Measurements from ENCODE around the gene AATF. TPM values are rescaled to one million over a fixed set of nuclear protein-coding genes. Genes with fewer than 3 reads are reported as not detected.

AATF gene
- total RNA-seq, 2 donors from 2014 or later, result 28.8 to 41.3 TPM

DNA sequence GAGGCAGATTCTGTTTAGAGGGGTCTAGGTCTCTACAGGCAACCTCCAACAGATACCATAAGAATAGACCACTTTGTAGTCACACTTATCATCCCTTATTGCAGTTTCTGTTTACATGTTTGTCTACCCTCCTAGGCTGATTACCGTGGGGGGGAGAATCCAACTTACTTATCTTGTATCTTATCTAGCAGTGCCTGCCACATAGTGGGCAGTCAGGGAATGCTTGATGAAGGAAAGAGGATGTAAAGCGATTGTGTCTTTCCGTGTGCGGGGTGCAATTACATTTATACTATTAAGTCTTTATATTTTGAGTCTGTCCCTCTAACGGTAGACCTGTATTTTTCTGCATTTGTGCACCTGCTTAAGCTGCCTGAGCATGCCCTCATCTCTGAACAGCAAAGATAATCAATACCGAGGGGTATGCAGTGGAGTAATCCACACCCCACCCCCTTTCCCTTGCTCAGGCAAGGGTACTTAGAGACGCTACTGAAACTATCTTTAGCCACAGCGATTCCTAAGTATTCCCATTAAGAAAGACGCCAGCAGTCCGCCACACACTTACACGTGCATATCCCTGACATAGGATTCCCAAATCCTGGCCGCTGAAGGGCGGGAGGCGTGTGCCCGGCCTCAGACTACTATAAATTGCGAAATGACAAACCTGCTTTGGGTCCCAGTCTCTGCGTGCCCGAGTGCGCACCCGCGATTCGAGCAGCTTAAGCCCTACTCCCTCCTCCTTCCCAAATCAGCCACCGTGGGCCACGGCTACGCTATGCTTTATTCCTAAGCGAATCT lies 635 bp upstream of the AATF start:
- Histone ChIP-seq H3K9me3 (no peaks in the 10 kb centered on the region), H3K27me3 (replicated peaks; ENCODE audit: insufficient read depth) (peaks cover 19% of the 10 kb centered on the region), H3K4me1 (ENCODE audit: control insufficient read depth in 1 of 2, low read depth in 2 of 2) (peaks cover 10 to 28% of the 10 kb centered on the region in 2 donors), H3K4me3 (peak overlapping the region; percentile 92), H3K27ac (peak overlapping the region; percentile 81 to 89), H3K36me3 (peaks cover 6% of the 10 kb centered on the region)
- TF ChIP-seq, protein P1, sequence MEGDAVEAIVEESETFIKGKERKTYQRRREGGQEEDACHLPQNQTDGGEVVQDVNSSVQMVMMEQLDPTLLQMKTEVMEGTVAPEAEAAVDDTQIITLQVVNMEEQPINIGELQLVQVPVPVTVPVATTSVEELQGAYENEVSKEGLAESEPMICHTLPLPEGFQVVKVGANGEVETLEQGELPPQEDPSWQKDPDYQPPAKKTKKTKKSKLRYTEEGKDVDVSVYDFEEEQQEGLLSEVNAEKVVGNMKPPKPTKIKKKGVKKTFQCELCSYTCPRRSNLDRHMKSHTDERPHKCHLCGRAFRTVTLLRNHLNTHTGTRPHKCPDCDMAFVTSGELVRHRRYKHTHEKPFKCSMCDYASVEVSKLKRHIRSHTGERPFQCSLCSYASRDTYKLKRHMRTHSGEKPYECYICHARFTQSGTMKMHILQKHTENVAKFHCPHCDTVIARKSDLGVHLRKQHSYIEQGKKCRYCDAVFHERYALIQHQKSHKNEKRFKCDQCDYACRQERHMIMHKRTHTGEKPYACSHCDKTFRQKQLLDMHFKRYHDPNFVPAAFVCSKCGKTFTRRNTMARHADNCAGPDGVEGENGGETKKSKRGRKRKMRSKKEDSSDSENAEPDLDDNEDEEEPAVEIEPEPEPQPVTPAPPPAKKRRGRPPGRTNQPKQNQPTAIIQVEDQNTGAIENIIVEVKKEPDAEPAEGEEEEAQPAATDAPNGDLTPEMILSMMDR (IDR thresholded peaks at IDR 0.05), result no peak
- DNase-seq (ENCODE audit: low spot score), result no peak
- ATAC-seq (ENCODE audit: insufficient number of reproducible peaks, low FRiP score, low read depth), result peak; percentile 54

DNA sequence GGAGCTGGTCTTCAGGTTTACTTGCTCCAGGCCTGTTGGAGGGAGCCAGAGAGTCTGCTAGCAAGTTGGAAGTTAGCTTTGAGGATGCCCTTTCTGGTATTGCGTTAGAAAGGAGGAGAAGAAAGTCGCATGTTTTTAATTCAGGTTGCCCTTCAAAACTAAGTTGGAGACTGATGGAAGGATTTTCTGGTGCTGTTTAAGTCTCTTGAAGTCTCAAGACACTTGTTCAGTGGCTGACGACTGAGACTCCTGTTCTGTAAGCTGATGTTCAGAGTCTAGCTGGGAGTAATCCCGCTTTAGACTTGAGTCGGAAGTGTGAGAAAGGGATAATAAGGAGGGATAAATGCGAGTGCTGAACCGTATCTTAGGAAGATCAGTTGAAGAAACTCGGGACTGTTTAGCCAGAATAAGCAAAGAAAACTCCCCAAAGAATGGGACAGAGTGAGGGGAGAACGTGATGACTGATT lies 740 bp downstream of the AATF start:
- ATAC-seq (ENCODE audit: insufficient number of reproducible peaks, low FRiP score, low read depth) (no peak), DNase-seq (ENCODE audit: low spot score) (no peak)
- no peaks in the 10 kb centered on the region for H3K9me3 ChIP-seq
- TF ChIP-seq, protein P1 (IDR thresholded peaks at IDR 0.05), result no peak
- H3K27me3 ChIP-seq (replicated peaks; ENCODE audit: insufficient read depth), result peaks cover 6% of the 10 kb centered on the region
- peak overlapping the region; percentile 92 for H3K4me3 ChIP-seq
- peaks cover 10 to 28% of the 10 kb centered on the region in 2 donors for H3K4me1 ChIP-seq (ENCODE audit: control insufficient read depth in 1 of 2, low read depth in 2 of 2)
- H3K36me3 ChIP-seq, result peaks cover 18% of the 10 kb centered on the region
- peak overlapping the region; percentile 81 to 89 for H3K27ac ChIP-seq

DNA sequence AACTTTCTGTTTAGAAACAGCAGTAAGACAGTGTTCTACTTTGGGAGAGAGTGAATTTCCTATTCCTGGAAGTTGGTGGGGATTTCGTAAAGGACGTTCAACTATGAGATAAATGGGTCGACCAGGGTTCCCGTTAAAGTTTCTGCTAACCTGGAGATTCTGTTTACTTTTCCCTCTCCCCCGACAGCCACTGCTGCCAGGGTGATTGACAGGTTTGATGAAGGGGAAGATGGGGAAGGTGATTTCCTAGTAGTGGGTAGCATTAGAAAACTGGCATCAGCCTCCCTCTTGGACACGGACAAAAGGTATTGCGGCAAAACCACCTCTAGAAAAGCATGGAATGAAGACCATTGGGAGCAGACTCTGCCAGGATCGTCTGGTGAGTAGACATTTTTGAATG lies 1.3 kb downstream of the AATF start:
- TF ChIP-seq, protein P1 (IDR thresholded peaks at IDR 0.05), result no peak
- H3K4me3 ChIP-seq, result peak overlapping the region; percentile 92
- no peak overlapping the region for H3K27ac ChIP-seq
- ATAC-seq (ENCODE audit: insufficient number of reproducible peaks, low FRiP score, low read depth) (no peak), DNase-seq (ENCODE audit: low spot score) (no peak)
- peaks cover 10 to 28% of the 10 kb centered on the region in 2 donors for H3K4me1 ChIP-seq (ENCODE audit: control insufficient read depth in 1 of 2, low read depth in 2 of 2)
- peaks cover 20% of the 10 kb centered on the region for H3K36me3 ChIP-seq
- peaks cover 1% of the 10 kb centered on the region for H3K27me3 ChIP-seq (replicated peaks; ENCODE audit: insufficient read depth)
- H3K9me3 ChIP-seq, result no peaks in the 10 kb centered on the region

DNA sequence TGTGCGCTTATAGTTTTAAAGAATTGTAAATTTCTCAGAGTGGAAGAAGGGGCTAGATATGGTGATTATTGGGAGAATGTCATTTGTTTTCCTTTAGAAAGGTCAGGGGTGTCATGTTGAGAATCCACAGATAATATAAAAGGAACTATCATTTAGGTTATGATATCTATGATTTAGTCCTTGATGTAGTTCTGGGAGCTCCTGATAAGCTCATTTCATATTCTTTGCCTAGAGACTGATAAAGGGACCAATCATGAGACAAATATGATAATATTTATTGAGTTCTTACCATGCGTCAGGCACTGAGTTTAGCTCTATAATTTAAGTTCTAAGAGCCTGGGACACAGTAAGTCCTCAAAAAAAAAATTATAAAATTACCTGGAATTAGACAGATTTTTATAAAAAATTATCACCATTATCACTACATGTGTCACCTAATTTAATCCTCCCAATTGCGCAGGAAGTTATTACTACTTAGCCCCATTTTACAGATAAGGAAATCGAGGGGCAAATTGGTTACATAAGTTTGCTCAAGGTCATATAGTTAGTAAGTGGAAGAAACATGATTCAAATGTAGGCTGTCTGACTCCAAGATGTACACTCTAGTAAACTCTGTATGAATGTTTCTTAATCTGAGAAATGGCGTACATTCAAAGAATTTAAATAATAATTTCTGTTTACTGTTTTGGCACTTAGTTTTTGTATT lies 2.5 kb downstream of the AATF start:
- Histone ChIP-seq H3K4me1 (ENCODE audit: control insufficient read depth in 1 of 2, low read depth in 2 of 2) (peaks cover 10 to 28% of the 10 kb centered on the region in 2 donors), H3K4me3 (no peak overlapping the region), H3K27me3 (replicated peaks; ENCODE audit: insufficient read depth) (no peaks in the 10 kb centered on the region), H3K36me3 (peaks cover 29% of the 10 kb centered on the region), H3K9me3 (no peaks in the 10 kb centered on the region), H3K27ac (no peak overlapping the region)
- ATAC-seq (ENCODE audit: insufficient number of reproducible peaks, low FRiP score, low read depth), result no peak
- DNase-seq (ENCODE audit: low spot score), result no peak
- TF ChIP-seq, protein P1 (IDR thresholded peaks at IDR 0.05), result no peak

DNA sequence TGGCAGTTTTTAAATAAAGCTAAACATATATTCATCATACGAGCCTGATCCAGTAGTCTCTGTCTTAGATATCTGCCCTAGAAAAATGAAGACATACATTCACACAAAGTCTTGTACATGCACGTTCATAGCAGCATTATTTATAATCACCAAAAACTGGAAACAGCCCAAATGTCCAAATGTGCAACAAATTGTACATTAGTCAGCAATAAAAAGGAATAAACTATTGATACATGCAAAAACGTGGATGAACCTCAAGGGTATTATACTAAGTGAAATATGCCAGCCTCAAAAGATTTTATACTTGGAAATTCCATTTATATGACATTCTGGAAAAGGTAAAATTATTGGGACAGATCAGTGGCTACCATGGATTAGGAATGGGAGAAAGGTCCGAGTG lies 22.8 kb downstream of the AATF start:
- DNase-seq (ENCODE audit: low spot score), result no peak
- no peaks in the 10 kb centered on the region for H3K27me3 ChIP-seq (replicated peaks; ENCODE audit: insufficient read depth)
- TF ChIP-seq, protein P1 (IDR thresholded peaks at IDR 0.05), result no peak
- H3K27ac ChIP-seq, result no peak overlapping the region
- ATAC-seq (ENCODE audit: insufficient number of reproducible peaks, low FRiP score, low read depth), result no peak
- H3K36me3 ChIP-seq, result no peaks in the 10 kb centered on the region
- no peaks in the 10 kb centered on the region for H3K4me1 ChIP-seq (ENCODE audit: control insufficient read depth in 1 of 2, low read depth in 2 of 2)
- no peaks in the 10 kb centered on the region for H3K9me3 ChIP-seq
- no peak overlapping the region for H3K4me3 ChIP-seq

Measured in thoracic aorta (tissue), 2 donors.